ENCODE data around the gene JUP. TPM values are rescaled to one million over a fixed set of nuclear protein-coding genes. Genes with fewer than 3 reads are reported as not detected.

Gene JUP
- polyA plus RNA-seq, 1 of the 3 experiments (the other 2 are of a cell fraction) = 13.0 TPM

DNA sequence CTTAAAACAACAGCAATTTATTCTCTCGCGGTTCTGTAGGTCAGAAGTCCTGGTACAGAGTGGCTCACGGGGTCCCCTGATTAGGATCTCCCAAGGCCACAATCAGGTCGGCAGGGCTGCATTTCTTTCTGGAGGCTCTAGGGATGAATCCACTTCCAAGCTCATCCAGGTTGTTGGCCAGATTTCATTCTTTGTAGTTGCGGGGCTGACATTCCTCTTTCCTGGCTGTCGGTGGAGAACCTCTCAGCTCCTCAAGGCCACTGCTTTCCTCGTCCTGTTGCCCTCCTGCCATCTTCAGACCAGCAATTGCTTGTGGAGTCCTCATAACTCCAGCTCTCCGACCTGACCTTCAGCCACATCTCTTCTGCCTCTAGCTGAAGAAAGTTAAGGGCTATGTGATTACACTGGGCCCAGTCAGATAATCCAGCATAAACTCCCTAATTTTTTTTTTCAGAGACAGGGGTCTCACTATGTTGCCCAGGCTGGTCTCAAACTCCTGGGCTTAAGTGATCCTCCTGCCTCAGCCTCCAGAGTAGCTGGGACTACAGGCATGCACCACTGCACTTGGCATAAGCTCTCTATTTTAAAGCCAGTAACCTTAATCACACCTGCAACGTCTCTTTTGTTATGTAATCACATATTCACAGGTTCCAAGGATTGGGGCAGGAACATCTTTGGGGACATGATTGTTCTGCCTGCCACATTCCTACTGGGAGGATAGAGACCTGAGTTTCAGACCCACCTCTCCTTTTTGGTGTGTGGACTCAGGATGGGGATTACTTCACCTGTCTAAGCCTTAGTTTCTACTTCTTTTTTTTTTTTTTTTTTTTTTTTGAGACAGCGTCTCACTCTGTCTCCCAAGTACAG is 78.5 kb downstream of the JUP start (continued):
- TF ChIP-seq GABPA (IDR thresholded peaks at IDR 0.05; ENCODE audit: low read depth) = no peak

DNA sequence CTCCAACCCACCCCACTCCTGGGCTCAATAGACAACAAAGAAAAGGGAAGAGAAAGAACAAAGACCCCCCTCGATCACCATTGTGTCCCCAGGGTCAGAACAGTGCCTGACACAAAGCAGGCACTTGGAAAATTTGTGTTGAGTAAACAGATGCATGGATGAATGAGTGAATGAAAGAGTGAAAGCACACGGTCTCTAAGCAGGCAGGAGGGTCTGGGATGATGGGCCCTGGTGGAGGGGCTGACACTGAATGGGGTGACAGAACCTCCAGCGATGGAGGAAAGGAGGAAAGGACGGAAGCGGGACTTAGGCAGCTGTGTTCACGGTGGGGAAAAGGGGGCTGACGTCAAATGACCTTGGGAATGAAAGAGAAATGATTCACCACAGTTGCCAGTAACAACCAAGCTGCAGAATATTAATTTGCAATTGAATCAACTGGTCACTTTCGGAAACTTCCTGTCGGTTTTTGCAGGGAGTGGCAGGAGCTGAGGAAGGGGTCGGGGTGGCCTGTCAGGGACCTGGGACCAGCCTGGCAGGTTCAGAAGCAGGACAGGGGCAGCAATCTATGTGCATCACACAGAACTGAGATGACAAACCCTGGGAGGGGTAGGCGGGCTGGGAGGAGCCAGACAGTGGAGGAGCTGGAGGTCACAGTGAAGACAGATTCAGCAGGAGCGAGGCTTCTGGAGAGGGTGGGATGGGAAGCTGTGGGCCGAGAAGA is 81.1 kb downstream of the JUP start:
- Histone ChIP-seq H3K4me3 (ENCODE audit: low read depth in 2 of 2, low read length in 1 of 2) (no peak overlapping the region), H3K4me2 (0 out of 2 replicates have a peak overlapping the region, but pooled peaks have one; percentile 21), H3K9me3 (no peaks in the 10 kb centered on the region), H3K36me3 (replicated peaks in 1 of 2; ENCODE audit: control insufficient read depth in 1 of 2, insufficient read depth in 2 of 2, low read length in 1 of 2) (no peaks in the 10 kb centered on the region), H3K9ac (no peak overlapping the region), H3K27ac (ENCODE audit: low read depth in 2 of 2, low read length in 1 of 2) (no peak overlapping the region), H3K27me3 (ENCODE audit: insufficient read depth) (no peaks in the 10 kb centered on the region), H4K20me1 (ENCODE audit: insufficient read depth) (no peaks in the 10 kb centered on the region), H3K79me2 (ENCODE audit: insufficient read depth) (no peaks in the 10 kb centered on the region), H3K4me1 (ENCODE audit: control insufficient read depth in 1 of 2, insufficient read depth in 2 of 2, low read depth in 1 of 2, low read length in 1 of 2) (no peaks in the 10 kb centered on the region; a peak in 1 of 4 replicates), H3F3A (replicated peaks; ENCODE audit: insufficient read depth) (no peaks in the 10 kb centered on the region), H2AFZ (ENCODE audit: low read depth) (0 out of 2 replicates have a peak overlapping the region, but pooled peaks have one; percentile 52), H3K9me2 (no peaks in the 10 kb centered on the region)
- TF ChIP-seq ELF1 (IDR thresholded peaks at IDR 0.05) = no peak
- TF ChIP-seq, protein P1, sequence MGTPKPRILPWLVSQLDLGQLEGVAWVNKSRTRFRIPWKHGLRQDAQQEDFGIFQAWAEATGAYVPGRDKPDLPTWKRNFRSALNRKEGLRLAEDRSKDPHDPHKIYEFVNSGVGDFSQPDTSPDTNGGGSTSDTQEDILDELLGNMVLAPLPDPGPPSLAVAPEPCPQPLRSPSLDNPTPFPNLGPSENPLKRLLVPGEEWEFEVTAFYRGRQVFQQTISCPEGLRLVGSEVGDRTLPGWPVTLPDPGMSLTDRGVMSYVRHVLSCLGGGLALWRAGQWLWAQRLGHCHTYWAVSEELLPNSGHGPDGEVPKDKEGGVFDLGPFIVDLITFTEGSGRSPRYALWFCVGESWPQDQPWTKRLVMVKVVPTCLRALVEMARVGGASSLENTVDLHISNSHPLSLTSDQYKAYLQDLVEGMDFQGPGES (IDR thresholded peaks at IDR 0.05; ENCODE audit: low read depth, low read length) = no peak
- no peak for TF ChIP-seq GATA2 (CRISPR knock-in tag; IDR thresholded peaks at IDR 0.05)
- no peak for TF ChIP-seq FOXM1 (IDR thresholded peaks at IDR 0.05; ENCODE audit: low read depth)
- TF ChIP-seq MEF2A (IDR thresholded peaks at IDR 0.05; ENCODE audit: borderline replicate concordance, low read depth) = no peak
- no peak for TF ChIP-seq TAF1 (IDR thresholded peaks at IDR 0.05; ENCODE audit: borderline replicate concordance, low read depth, low read length)
- TF ChIP-seq TEAD4 (IDR thresholded peaks at IDR 0.05; ENCODE audit: borderline replicate concordance, insufficient read depth) = no peak
- WGBS (ENCODE audit: low lambda C conversion rate) = 69% methylated on average over 13 of the region's 13 CpGs
- ChIA-PET POLR2A (interaction anchor here (1.3 kb wide), 1 partner anchor 9 kb away, joined by 3 read pairs; no protein-coding TSS in a partner anchor), CTCF (interaction anchor here (5.1 to 12.4 kb wide), 2 partner anchors 10 to 15 kb away, joined by 23 to 125 read pairs; no protein-coding TSS in a partner anchor)
- DNase-seq = no peak

Small RNAs within 50 kb of the gene (small RNA-seq; reads per million reads assigned to genes)
- gene RN7SL399P = 0 reads per million in 7 experiments
- 0 to 0.13 (median 0) reads per million in 7 experiments for gene RNA5SP442

Other genes starting within 250 kb of the JUP start
- not detected in 2 replicates for gene KRT9, start 214.7 kb downstream of the JUP start, polyA plus RNA-seq (2012; rRNA removed)
- not detected in 2 replicates for gene KRT14, start 199.8 kb downstream of the JUP start, polyA plus RNA-seq (2012; rRNA removed)
- not detected in 2 replicates for gene KRT16, start 173.9 kb downstream of the JUP start, polyA plus RNA-seq (2012; rRNA removed)
- 0.19 and 0.39 TPM in 2 replicates for gene KRT17, start 162.1 kb downstream of the JUP start, polyA plus RNA-seq (2012; rRNA removed)
- gene EIF1, start 97.8 kb downstream of the JUP start, polyA plus RNA-seq (2012; rRNA removed) = 300 and 336 TPM in 2 replicates
- not detected in 2 replicates for gene GAST, start 74.4 kb downstream of the JUP start, polyA plus RNA-seq (2012; rRNA removed)
- 0.16 and 0.18 TPM in 2 replicates for gene HAP1, start 52.1 kb downstream of the JUP start, polyA plus RNA-seq (2012; rRNA removed)
- gene P3H4, start 25.2 kb upstream of the JUP start, polyA plus RNA-seq (2012; rRNA removed) = 55.5 and 88.3 TPM in 2 replicates
- gene FKBP10, start 26.3 kb upstream of the JUP start, polyA plus RNA-seq (2012; rRNA removed) = 360 and 377 TPM in 2 replicates
- gene NT5C3B, start 49.5 kb upstream of the JUP start, polyA plus RNA-seq (2012; rRNA removed) = 87.4 and 98.0 TPM in 2 replicates
- 0.02 and 0.03 TPM in 2 replicates for gene KLHL10, start 51.1 kb upstream of the JUP start, polyA plus RNA-seq (2012; rRNA removed)
- gene KLHL11, start 78.7 kb upstream of the JUP start, polyA plus RNA-seq (2012; rRNA removed) = 2.6 and 3.0 TPM in 2 replicates
- gene ACLY, start 132.2 kb upstream of the JUP start, polyA plus RNA-seq (2012; rRNA removed) = 161 and 163 TPM in 2 replicates
- gene ODAD4, start 143.9 kb upstream of the JUP start, polyA plus RNA-seq (2012; rRNA removed) = 1.1 and 1.6 TPM in 2 replicates
- gene CNP, start 180.1 kb upstream of the JUP start, polyA plus RNA-seq (2012; rRNA removed) = 44.8 and 54.8 TPM in 2 replicates
- gene DNAJC7, start 230.7 kb upstream of the JUP start, polyA plus RNA-seq (2012; rRNA removed) = 38.8 and 48.5 TPM in 2 replicates
- 89.8 and 91.8 TPM in 2 replicates for gene NKIRAS2, start 233.4 kb upstream of the JUP start, polyA plus RNA-seq (2012; rRNA removed)